OCI-LY7 (cell line): ENCODE measurements around the gene LINS1. TPM values are rescaled to one million over a fixed set of nuclear protein-coding genes. Genes with fewer than 3 reads are reported as not detected.

Source experiments
- BruUV-seq: library from RNA; stranded (reverse); fragments of 400-500 nt; replicated peaks from 2 replicates; lab custom pipeline; 2021; lab: Mats Ljungman, UMichigan
- CTCF ChIA-PET: fragments of 300-600 bp; sonication (Branson Sonifier 250); formaldehyde crosslinking; loops from one replicate; lab custom pipeline; 2022; ENCODE audit warnings: antibody characterized with exemption; ENCODE audit not compliant: unreplicated experiment; lab: Charles Lee
- POLR2A ChIA-PET: fragments of 300-600 bp; sonication (Branson Sonifier 250); formaldehyde crosslinking; loops from one replicate; lab custom pipeline; 2022; ENCODE audit warnings: antibody characterized with exemption; lab: Charles Lee
- DNase-seq: peaks from one replicate; pipeline ENCODE4 v3.0.0-alpha.2; 2015; ENCODE audit warnings: low spot score
- H2AFZ ChIP-seq: fragments of 200-600 bp; sonication (generic), shearing (Covaris generic); 2 replicates; pipeline ENCODE4 v1.6.1; 2014; ENCODE audit warnings: mild to moderate bottlenecking, antibody characterized with exemption, low read length, moderate library complexity
- H3K27ac ChIP-seq: fragments of 200-600 bp; sonication (generic); 2 replicates; pipeline ENCODE4 v1.5.1; 2014; ENCODE audit warnings: mixed run types, low read depth, mild to moderate bottlenecking, moderate library complexity, low read length, inconsistent platforms; ENCODE audit not compliant: poor library complexity, severe bottlenecking
- H3K36me3 ChIP-seq: fragments of 200-600 bp; sonication (generic); 2 replicates; pipeline ENCODE4 v1.6.1; 2014; ENCODE audit warnings: mild to moderate bottlenecking, antibody characterized with exemption, low read length, moderate library complexity, mixed read lengths; ENCODE audit not compliant: insufficient read depth
- H3K4me1 ChIP-seq: fragments of 200-600 bp; sonication (generic); 2 replicates; pipeline ENCODE4 v1.5.1; 2014; ENCODE audit warnings: mild to moderate bottlenecking, low read length; ENCODE audit not compliant: insufficient read depth, poor library complexity, severe bottlenecking
- H3K4me2 ChIP-seq: fragments of 200-600 bp; sonication (generic); 2 replicates; pipeline ENCODE4 v1.6.1; 2014; ENCODE audit warnings: mild to moderate bottlenecking, low read length
- H3K4me3 ChIP-seq: fragments of 200-600 bp; sonication (generic); 2 replicates; pipeline ENCODE4 v1.5.1; 2014; ENCODE audit warnings: mild to moderate bottlenecking, low read depth, low read length; ENCODE audit not compliant: poor library complexity, severe bottlenecking
- H3K79me2 ChIP-seq: fragments of 200-600 bp; sonication (generic); 2 replicates; pipeline ENCODE4 v1.6.1; 2016; ENCODE audit warnings: low read depth, mild to moderate bottlenecking, low read length, moderate library complexity, mixed read lengths; ENCODE audit not compliant: insufficient read depth
- H3K9me2 ChIP-seq: fragments of 200-600 bp; sonication (generic); 2 replicates; pipeline ENCODE4 v1.6.1; 2016; ENCODE audit warnings: mild to moderate bottlenecking, low read length, mixed read lengths; ENCODE audit not compliant: insufficient read depth
- H3K9me3 ChIP-seq: fragments of 200-600 bp; sonication (generic); 2 replicates; pipeline ENCODE4 v1.6.1; 2014; ENCODE audit warnings: mild to moderate bottlenecking, mixed run types, low read length, mixed read lengths
- H4K20me1 ChIP-seq: fragments of 200-600 bp; sonication (generic); 2 replicates; pipeline ENCODE4 v1.6.1; 2014; ENCODE audit warnings: mild to moderate bottlenecking, antibody characterized with exemption, low read length, moderate library complexity, mixed read lengths; ENCODE audit not compliant: insufficient read depth
- EZH2phosphoT487 ChIP-seq: fragments of 200-600 bp; sonication (generic); IDR thresholded peaks from 2 replicates; pipeline ENCODE4 v1.6.1; 2018; ENCODE audit warnings: low read depth, borderline replicate concordance, mild to moderate bottlenecking, mixed run types, antibody characterized with exemption, low read length, moderate library complexity, mixed read lengths
- intact Hi-C: fragments of 100-400 bp; cut with micrococcal nuclease; formaldehyde crosslinking; loops from one replicate; pipeline ENCODE4 v1.10.0; 2022; ENCODE audit not compliant: unreplicated experiment
- total RNA-seq, 2 experiments: library from RNA; depleted of rRNA in 1 of 2; stranded (reverse); fragments of >200 nt in 1 of 2; shearing (Covaris generic) in 1 of 2; gene quantifications; 2 replicates each; pipeline ENCODE4 v1.2.3, GENCODE V29; 2014 to 2022
- TF ChIP-seq, protein P1 (sequence below): fragments of 200-600 bp; sonication (generic); conservative IDR thresholded peaks from 2 replicates; pipeline ENCODE4 v1.5.1; 2014; ENCODE audit warnings: mild to moderate bottlenecking, antibody characterized with exemption, low read length, moderate library complexity, mixed read lengths

Gene LINS1
- total RNA-seq, 2 experiments from 2014 or later, result 6.6 to 14.3 TPM

DNA sequence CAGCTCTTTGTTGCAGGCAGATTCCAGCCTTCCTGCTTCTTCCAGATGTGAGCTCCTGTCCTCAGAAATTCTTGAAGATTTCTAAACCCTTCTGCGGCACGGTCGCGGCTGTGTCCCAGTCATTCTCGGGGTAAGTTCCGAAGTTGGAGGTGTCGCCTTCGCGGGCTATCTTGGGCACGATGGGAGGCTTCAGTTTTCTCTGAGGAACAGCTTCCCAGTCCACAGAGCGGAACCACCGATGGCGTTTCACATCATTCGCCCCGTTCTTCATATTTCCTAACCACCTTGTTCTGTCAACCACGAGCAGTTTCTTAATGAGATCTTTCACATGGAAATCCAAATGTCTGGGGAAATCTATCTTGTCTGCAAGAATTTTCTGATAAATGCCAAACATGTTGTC is 48.5 kb downstream of the LINS1 start:
- no peak for DNase-seq
- intact Hi-C loops, result no loop called here
- CTCF ChIA-PET, result no interaction called here
- Histone ChIP-seq H3K9me2 (no peaks in the 10 kb centered on the region), H3K79me2 (no peaks in the 10 kb centered on the region), H3K27ac (no peak overlapping the region), H3K4me1 (no peaks in the 10 kb centered on the region), H3K4me2 (no peak overlapping the region), H3K36me3 (no peaks in the 10 kb centered on the region), H3K4me3 (no peak overlapping the region), H4K20me1 (no peaks in the 10 kb centered on the region), H2AFZ (no peak overlapping the region), H3K9me3 (no peaks in the 10 kb centered on the region)
- BruUV-seq, result no TSS peak
- POLR2A ChIA-PET, result no interaction called here
- TF ChIP-seq EZH2phosphoT487, result no peak
- TF ChIP-seq, protein P1, sequence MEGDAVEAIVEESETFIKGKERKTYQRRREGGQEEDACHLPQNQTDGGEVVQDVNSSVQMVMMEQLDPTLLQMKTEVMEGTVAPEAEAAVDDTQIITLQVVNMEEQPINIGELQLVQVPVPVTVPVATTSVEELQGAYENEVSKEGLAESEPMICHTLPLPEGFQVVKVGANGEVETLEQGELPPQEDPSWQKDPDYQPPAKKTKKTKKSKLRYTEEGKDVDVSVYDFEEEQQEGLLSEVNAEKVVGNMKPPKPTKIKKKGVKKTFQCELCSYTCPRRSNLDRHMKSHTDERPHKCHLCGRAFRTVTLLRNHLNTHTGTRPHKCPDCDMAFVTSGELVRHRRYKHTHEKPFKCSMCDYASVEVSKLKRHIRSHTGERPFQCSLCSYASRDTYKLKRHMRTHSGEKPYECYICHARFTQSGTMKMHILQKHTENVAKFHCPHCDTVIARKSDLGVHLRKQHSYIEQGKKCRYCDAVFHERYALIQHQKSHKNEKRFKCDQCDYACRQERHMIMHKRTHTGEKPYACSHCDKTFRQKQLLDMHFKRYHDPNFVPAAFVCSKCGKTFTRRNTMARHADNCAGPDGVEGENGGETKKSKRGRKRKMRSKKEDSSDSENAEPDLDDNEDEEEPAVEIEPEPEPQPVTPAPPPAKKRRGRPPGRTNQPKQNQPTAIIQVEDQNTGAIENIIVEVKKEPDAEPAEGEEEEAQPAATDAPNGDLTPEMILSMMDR, result no peak

DNA sequence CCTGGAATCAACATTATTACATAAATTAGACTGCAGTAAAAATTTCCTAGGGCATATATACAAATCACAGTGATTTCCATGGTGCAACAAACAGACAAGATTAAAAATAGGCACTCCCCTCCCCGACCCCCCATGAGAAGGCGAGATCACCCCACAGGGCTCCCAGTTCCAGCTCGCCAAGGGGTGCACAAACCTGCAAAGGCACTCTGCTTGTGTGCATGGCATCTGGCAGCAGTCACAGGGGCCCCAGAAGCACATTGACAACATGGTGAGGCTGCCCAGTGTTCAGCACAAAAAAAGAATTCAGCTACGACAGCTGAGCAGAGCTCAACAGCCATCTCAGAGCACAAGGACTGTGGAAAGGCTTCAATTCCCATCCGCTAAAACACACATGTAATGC is 54.0 kb downstream of the LINS1 start:
- TF ChIP-seq, protein P1, result no peak
- no peak for TF ChIP-seq EZH2phosphoT487
- no TSS peak for BruUV-seq
- Histone ChIP-seq H3K4me3 (no peak overlapping the region), H3K36me3 (no peaks in the 10 kb centered on the region), H3K4me2 (no peak overlapping the region), H3K27ac (no peak overlapping the region), H3K79me2 (no peaks in the 10 kb centered on the region), H2AFZ (no peak overlapping the region), H3K4me1 (no peaks in the 10 kb centered on the region), H3K9me3 (no peaks in the 10 kb centered on the region), H3K9me2 (no peaks in the 10 kb centered on the region), H4K20me1 (no peaks in the 10 kb centered on the region)
- no peak for DNase-seq
- ChIA-PET CTCF (no interaction called here), POLR2A (no interaction called here)
- intact Hi-C loops, result no loop called here

DNA sequence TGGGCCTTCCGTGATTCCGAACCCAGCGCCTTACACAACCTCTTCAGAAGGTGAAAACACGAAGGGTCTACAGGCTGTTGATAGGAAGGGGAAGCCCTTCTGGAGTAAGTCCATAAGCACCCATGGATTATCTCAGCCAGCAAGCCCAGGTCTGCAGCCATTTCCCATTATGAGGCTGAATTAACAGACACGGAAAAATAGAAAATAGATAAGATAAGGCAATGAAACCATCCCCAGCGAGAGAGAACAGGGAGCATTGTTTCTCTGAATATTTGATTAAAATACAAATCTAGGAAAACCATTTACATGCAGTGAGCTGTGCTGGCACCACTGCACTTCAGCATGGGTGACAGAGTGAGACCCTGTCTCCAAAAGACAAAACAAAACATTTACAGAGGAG is 57.0 kb downstream of the LINS1 start:
- ChIA-PET POLR2A (no interaction called here), CTCF (no interaction called here)
- Histone ChIP-seq H4K20me1 (no peaks in the 10 kb centered on the region), H3K4me1 (no peaks in the 10 kb centered on the region), H3K9me2 (no peaks in the 10 kb centered on the region), H3K9me3 (no peaks in the 10 kb centered on the region), H3K4me2 (no peak overlapping the region), H3K79me2 (no peaks in the 10 kb centered on the region), H2AFZ (no peak overlapping the region), H3K27ac (no peak overlapping the region), H3K4me3 (no peak overlapping the region), H3K36me3 (no peaks in the 10 kb centered on the region)
- no peak for DNase-seq
- no peak for TF ChIP-seq EZH2phosphoT487
- TF ChIP-seq, protein P1, result no peak
- intact Hi-C loops, result no loop called here
- no TSS peak for BruUV-seq
